ENCODE data around the gene SLC4A9.

DNA sequence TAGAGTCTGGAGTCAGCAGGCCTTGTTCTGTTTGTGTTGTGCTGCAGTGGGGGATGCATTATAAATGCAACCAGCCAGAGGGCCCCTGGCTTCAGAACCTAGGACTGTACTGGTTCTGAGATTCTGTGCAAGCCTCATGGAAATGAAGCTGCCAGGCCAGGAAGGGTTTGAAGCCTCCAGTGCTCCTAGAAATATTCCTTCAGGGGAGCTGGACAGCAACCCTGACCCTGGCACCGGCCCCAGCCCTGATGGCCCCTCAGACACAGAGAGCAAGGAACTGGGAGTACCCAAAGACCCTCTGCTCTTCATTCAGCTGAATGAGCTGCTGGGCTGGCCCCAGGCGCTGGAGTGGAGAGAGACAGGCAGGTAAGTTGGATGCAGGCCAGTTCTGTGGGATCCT lies at the start of gene SLC4A9:
- TF ChIP-seq ARNTL (CRISPR knock-in tag; IDR thresholded peaks at IDR 0.05; ENCODE audit: borderline replicate concordance, low read depth) (no peak), SNAI2 (CRISPR knock-in tag; IDR thresholded peaks at IDR 0.05) (no peak), BACH2 (CRISPR knock-in tag; IDR thresholded peaks at IDR 0.05; ENCODE audit: borderline replicate concordance) (no peak), ZFP30 (CRISPR knock-in tag; IDR thresholded peaks at IDR 0.05) (no peak)
- TF ChIP-seq, protein P1, sequence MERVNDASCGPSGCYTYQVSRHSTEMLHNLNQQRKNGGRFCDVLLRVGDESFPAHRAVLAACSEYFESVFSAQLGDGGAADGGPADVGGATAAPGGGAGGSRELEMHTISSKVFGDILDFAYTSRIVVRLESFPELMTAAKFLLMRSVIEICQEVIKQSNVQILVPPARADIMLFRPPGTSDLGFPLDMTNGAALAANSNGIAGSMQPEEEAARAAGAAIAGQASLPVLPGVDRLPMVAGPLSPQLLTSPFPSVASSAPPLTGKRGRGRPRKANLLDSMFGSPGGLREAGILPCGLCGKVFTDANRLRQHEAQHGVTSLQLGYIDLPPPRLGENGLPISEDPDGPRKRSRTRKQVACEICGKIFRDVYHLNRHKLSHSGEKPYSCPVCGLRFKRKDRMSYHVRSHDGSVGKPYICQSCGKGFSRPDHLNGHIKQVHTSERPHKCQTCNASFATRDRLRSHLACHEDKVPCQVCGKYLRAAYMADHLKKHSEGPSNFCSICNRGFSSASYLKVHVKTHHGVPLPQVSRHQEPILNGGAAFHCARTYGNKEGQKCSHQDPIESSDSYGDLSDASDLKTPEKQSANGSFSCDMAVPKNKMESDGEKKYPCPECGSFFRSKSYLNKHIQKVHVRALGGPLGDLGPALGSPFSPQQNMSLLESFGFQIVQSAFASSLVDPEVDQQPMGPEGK (CRISPR knock-in tag; IDR thresholded peaks at IDR 0.05; ENCODE audit: borderline replicate concordance) = no peak
- TF ChIP-seq, protein P2, sequence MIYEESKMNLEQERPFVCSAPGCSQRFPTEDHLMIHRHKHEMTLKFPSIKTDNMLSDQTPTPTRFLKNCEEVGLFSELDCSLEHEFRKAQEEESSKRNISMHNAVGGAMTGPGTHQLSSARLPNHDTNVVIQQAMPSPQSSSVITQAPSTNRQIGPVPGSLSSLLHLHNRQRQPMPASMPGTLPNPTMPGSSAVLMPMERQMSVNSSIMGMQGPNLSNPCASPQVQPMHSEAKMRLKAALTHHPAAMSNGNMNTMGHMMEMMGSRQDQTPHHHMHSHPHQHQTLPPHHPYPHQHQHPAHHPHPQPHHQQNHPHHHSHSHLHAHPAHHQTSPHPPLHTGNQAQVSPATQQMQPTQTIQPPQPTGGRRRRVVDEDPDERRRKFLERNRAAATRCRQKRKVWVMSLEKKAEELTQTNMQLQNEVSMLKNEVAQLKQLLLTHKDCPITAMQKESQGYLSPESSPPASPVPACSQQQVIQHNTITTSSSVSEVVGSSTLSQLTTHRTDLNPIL (CRISPR knock-in tag; IDR thresholded peaks at IDR 0.05; ENCODE audit: low read depth) = no peak
- TF ChIP-seq, protein P3, sequence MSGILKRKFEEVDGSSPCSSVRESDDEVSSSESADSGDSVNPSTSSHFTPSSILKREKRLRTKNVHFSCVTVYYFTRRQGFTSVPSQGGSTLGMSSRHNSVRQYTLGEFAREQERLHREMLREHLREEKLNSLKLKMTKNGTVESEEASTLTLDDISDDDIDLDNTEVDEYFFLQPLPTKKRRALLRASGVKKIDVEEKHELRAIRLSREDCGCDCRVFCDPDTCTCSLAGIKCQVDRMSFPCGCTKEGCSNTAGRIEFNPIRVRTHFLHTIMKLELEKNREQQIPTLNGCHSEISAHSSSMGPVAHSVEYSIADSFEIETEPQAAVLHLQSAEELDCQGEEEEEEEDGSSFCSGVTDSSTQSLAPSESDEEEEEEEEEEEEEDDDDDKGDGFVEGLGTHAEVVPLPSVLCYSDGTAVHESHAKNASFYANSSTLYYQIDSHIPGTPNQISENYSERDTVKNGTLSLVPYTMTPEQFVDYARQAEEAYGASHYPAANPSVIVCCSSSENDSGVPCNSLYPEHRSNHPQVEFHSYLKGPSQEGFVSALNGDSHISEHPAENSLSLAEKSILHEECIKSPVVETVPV (CRISPR knock-in tag; IDR thresholded peaks at IDR 0.05) = no peak
